ENCODE measurements around the gene KAZN.

DNA sequence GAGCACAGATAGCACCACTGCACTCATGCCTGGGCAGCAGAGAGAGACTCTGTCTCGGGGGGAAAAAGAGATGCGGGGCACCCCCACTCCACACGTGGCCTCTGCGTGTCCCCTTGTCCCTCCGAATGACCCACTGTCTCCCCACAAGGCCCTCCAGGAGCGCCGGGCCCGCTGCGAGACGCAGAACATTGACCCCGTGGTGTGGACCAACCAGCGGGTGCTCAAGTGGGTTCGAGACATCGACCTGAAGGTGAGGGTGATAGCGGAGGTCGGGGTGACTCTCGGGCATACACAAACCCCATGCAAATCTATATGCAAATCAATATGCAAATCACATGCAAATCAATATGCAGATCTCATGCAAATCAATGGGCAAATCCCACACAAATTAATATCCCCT lies 504.7 kb downstream of the KAZN start:
- TF ChIP-seq CTCF (tag by site-specific recombination; IDR thresholded peaks at IDR 0.05) (no peak), ZBTB20 (tag by site-specific recombination; IDR thresholded peaks at IDR 0.05) (no peak), ZEB2 (tag by site-specific recombination; IDR thresholded peaks at IDR 0.05) (no peak), ZNF530 (tag by site-specific recombination; IDR thresholded peaks at IDR 0.05; ENCODE audit: low read depth) (no peak), KLF17 (tag by site-specific recombination; IDR thresholded peaks at IDR 0.05) (no peak), TCF7L2 (IDR thresholded peaks at IDR 0.05; ENCODE audit: borderline replicate concordance, low read depth, low read length) (no peak), ZNF785 (tag by site-specific recombination; IDR thresholded peaks at IDR 0.05) (no peak), KLF9 (tag by site-specific recombination; IDR thresholded peaks at IDR 0.05; ENCODE audit: low read depth) (no peak)
- TF ChIP-seq, protein P1, sequence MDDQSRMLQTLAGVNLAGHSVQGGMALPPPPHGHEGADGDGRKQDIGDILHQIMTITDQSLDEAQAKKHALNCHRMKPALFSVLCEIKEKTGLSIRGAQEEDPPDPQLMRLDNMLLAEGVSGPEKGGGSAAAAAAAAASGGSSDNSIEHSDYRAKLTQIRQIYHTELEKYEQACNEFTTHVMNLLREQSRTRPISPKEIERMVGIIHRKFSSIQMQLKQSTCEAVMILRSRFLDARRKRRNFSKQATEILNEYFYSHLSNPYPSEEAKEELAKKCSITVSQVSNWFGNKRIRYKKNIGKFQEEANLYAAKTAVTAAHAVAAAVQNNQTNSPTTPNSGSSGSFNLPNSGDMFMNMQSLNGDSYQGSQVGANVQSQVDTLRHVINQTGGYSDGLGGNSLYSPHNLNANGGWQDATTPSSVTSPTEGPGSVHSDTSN (CRISPR knock-in tag; IDR thresholded peaks at IDR 0.05) = no peak

All from HEK293 (cell line).